ENCODE data around the gene SNN.

GRCh38 chr16:11624636-11625607 is 43.3 kb upstream of the SNN start:
- TF ChIP-seq EZH2 (IDR thresholded peaks at IDR 0.05; ENCODE audit: borderline replicate concordance, insufficient read depth, low read depth, low read length, poor library complexity, severe bottlenecking) (no peak), CTCF (IDR thresholded peaks at IDR 0.05) (no peak)

Measured in B cell (primary cell).